Skin of body (tissue), 2 donors: ENCODE results near the gene RPL13. TPM values are rescaled to one million over a fixed set of nuclear protein-coding genes. Genes with fewer than 3 reads are reported as not detected.

ENCODE experiments used
- small RNA-seq: library from RNA; depleted of rRNA; stranded (forward); fragments of <200 nt; gene quantifications from one replicate; pipeline ENCODE3, GENCODE V24; 2014; ENCODE audit warnings: low replicate concordance
- total RNA-seq: library from RNA; depleted of rRNA; stranded (reverse); fragments of >200 nt; gene quantifications from one replicate; pipeline ENCODE4 v1.2.3, GENCODE V29; 2014

RPL13 gene
- total RNA-seq, 1 donor from 2014 or later: 2,621 TPM

Small RNAs within 50 kb of the gene (small RNA-seq; reads per million reads assigned to genes)
- not detected for gene SNORD68

Other genes with a start within 250 kb of the RPL13 start
- 64.2 TPM for gene ANKRD11, start 70.1 kb upstream of the RPL13 start, total RNA-seq
- 84.2 TPM for gene SPG7, start 52.3 kb upstream of the RPL13 start, total RNA-seq
- 0.89 TPM for gene CPNE7, start 15.1 kb downstream of the RPL13 start, total RNA-seq
- gene DPEP1, start 53.0 kb downstream of the RPL13 start, total RNA-seq: 2.4 TPM
- 38.2 TPM for gene CHMP1A, start 97.0 kb downstream of the RPL13 start, total RNA-seq
- gene SPATA33, start 97.2 kb downstream of the RPL13 start, total RNA-seq: 3.4 TPM
- 28.5 TPM for gene CDK10, start 126.0 kb downstream of the RPL13 start, total RNA-seq
- 6.2 TPM for gene SPATA2L, start 141.0 kb downstream of the RPL13 start, total RNA-seq
- 3.5 TPM for gene VPS9D1, start 160.2 kb downstream of the RPL13 start, total RNA-seq
- 29.4 TPM for gene ZNF276, start 160.9 kb downstream of the RPL13 start, total RNA-seq